K562 (cell line): ENCODE measurements around the gene ABCB6. TPM values are rescaled to one million over a fixed set of nuclear protein-coding genes. Genes with fewer than 3 reads are reported as not detected.

Experiments
- ATAC-seq: fragments of 200-7000 bp; cut with Tn5 transposase; 3 replicates; pipeline ENCODE4 v1.9.1; 2020; ENCODE audit warnings: moderate library complexity
- BruUV-seq: library from RNA; stranded (reverse); fragments of 400-500 nt; replicated peaks from 2 replicates; lab custom pipeline; 2021; lab: Mats Ljungman, UMichigan
- CTCF ChIA-PET: fragments of 300-600 bp; formaldehyde crosslinking; extraction: SDS; loops from one replicate; lab custom pipeline; 2021; ENCODE audit warnings: low intra/inter-chr PET ratio; lab: Yijun Ruan, JAX
- POLR2A ChIA-PET: fragments of 300-600, 350-650 bp; sonication (Branson Sonifier 250); formaldehyde crosslinking; extraction: SDS; loops from one replicate; lab custom pipeline; 2021; ENCODE audit warnings: antibody characterized with exemption, inconsistent platforms; lab: Yijun Ruan, JAX
- DNase-seq, 4 experiments: peaks; one replicate each; pipeline versions ENCODE4 v3.0.0 to v3.0.0-alpha.2; 2011 to 2018; ENCODE audit warnings: low spot score in 3 of 4, mixed read lengths in 3 of 4; ENCODE audit errors: extremely low read depth in 1 of 4
- FAIRE-seq: peaks from 2 replicates; lab custom pipeline; 2011; peaks lifted over from hg19 to GRCh38; lab: Jason Lieb, UNC
- H2AFZ ChIP-seq: 2 replicates; pipeline ENCODE4 v1.6.0; 2011; ENCODE audit warnings: low read depth, low read length, control low read depth, inconsistent platforms
- H3K27ac ChIP-seq: fragments of 200-600 bp; 3 replicates; pipeline ENCODE4 v1.8.0; 2011; ENCODE audit warnings: low read depth, mild to moderate bottlenecking, control low read depth, inconsistent platforms, low read length, moderate library complexity, mixed read lengths; ENCODE audit errors: extremely low read depth
- H3K27me3 ChIP-seq, 2 experiments: fragments of 300-600 bp in 1 of 2; 2 replicates in 1 of 2; 3 replicates in 1 of 2; pipeline versions ENCODE4 v1.6.0 to v1.8.0; 2011; ENCODE audit warnings: inconsistent platforms in 2 of 2, low read length in 2 of 2, mild to moderate bottlenecking in 1 of 2, mixed read lengths in 1 of 2, moderate library complexity in 1 of 2; ENCODE audit not compliant: control insufficient read depth in 2 of 2, insufficient read depth in 2 of 2
- H3K36me3 ChIP-seq: fragments of 300-600 bp; 3 replicates; pipeline ENCODE4 v1.8.0; 2011; ENCODE audit warnings: mild to moderate bottlenecking, low read length, inconsistent platforms; ENCODE audit not compliant: control insufficient read depth, insufficient read depth
- H3K4me1 ChIP-seq, 2 experiments: fragments of 200-600 bp in 1 of 2; replicated peaks in 1 of 2; 2 replicates in 1 of 2; 3 replicates in 1 of 2; pipeline versions ENCODE4 v1.5.1 to v1.8.0; 2011; ENCODE audit warnings: inconsistent platforms in 2 of 2, low read length in 2 of 2, mild to moderate bottlenecking in 1 of 2, mixed read lengths in 1 of 2, moderate library complexity in 1 of 2; ENCODE audit not compliant: control insufficient read depth in 2 of 2, insufficient read depth in 2 of 2
- H3K4me2 ChIP-seq: 2 replicates; pipeline ENCODE4 v1.6.1; 2011; ENCODE audit warnings: low read length, control low read depth, inconsistent platforms, mixed read lengths; ENCODE audit not compliant: insufficient read depth
- H3K4me3 ChIP-seq: fragments of 200-600 bp; sonication (generic), shearing (Covaris generic); 2 replicates; pipeline ENCODE4 v1.5.1; 2016; ENCODE audit warnings: control low read depth, inconsistent platforms
- H3K79me2 ChIP-seq: fragments of 200-600 bp; 3 replicates; pipeline ENCODE4 v1.8.0; 2011; ENCODE audit warnings: low read length, inconsistent platforms; ENCODE audit not compliant: control insufficient read depth, insufficient read depth
- H3K9ac ChIP-seq, 2 experiments: 2 replicates each; pipeline versions ENCODE4 v1.6.0 to v1.6.1; 2011; ENCODE audit warnings: low read depth in 2 of 2, low read length in 2 of 2, control low read depth in 1 of 2, inconsistent platforms in 1 of 2, mild to moderate bottlenecking in 1 of 2, mixed read lengths in 1 of 2; ENCODE audit not compliant: insufficient read depth in 1 of 2
- H3K9me1 ChIP-seq: one replicate; pipeline ENCODE4 v1.6.0; 2011; ENCODE audit warnings: inconsistent platforms, mild to moderate bottlenecking, low read length, moderate library complexity; ENCODE audit not compliant: control insufficient read depth, insufficient read depth
- H3K9me3 ChIP-seq: replicated peaks from 2 replicates; pipeline ENCODE4 v1.5.1; 2011; ENCODE audit warnings: low read depth, low read length, inconsistent platforms; ENCODE audit not compliant: control insufficient read depth, insufficient read depth
- H4K20me1 ChIP-seq: replicated peaks from 2 replicates; pipeline ENCODE4 v1.6.1; 2011; ENCODE audit warnings: low read length, inconsistent platforms, mixed read lengths; ENCODE audit not compliant: control insufficient read depth, insufficient read depth
- CBX8 ChIP-seq: fragments of 200-600 bp; sonication (generic); IDR thresholded peaks from 2 replicates; pipeline ENCODE4 v1.6.1; 2012; ENCODE audit warnings: borderline replicate concordance, mixed run types, low read depth, mild to moderate bottlenecking, moderate library complexity, mixed read lengths, low read length, control low read depth, inconsistent platforms; ENCODE audit not compliant: poor library complexity, severe bottlenecking; ENCODE audit errors: extremely low read depth
- EHMT2 ChIP-seq: fragments of 450-650 bp; IDR thresholded peaks from 2 replicates; pipeline ENCODE4 v1.6.1; 2018; ENCODE audit warnings: antibody characterized with exemption
- HNRNPLL ChIP-seq: fragments of 200-400 bp; formaldehyde crosslinking; IDR thresholded peaks from 2 replicates; pipeline ENCODE4 v1.6.1; 2017; ENCODE audit warnings: low read length, low read depth, mild to moderate bottlenecking; ENCODE audit not compliant: poor library complexity, severe bottlenecking
- HOXB6 ChIP-seq: fragments of 250-450 bp; sonication (Bioruptor Pico); IDR thresholded peaks from 2 replicates; pipeline ENCODE4 v1.5.1; 2022; ENCODE audit warnings: mild to moderate bottlenecking, borderline replicate concordance
- KLF13 ChIP-seq: fragments of 450-650 bp; IDR thresholded peaks from 2 replicates; pipeline ENCODE4 v1.6.1; 2016; ENCODE audit warnings: missing genetic modification characterization, low read depth, mild to moderate bottlenecking, missing compliant biosample characterization, moderate library complexity, borderline replicate concordance
- POLR2AphosphoS5 ChIP-seq: IDR thresholded peaks from 2 replicates; pipeline ENCODE4 v1.6.1; 2011; ENCODE audit warnings: mild to moderate bottlenecking, low read depth, low read length, moderate library complexity; ENCODE audit not compliant: control insufficient read depth, insufficient read depth
- SMARCC2 ChIP-seq: fragments of 450-650 bp; IDR thresholded peaks from 2 replicates; pipeline ENCODE4 v1.6.1; 2017; ENCODE audit warnings: antibody characterized with exemption, moderate library complexity, mild to moderate bottlenecking, low read depth
- SRF ChIP-seq, 2 experiments: fragments of 250-450, 450-650 bp in 1 of 2; sonication (Bioruptor Pico) in 1 of 2; sonication (generic) in 1 of 2; formaldehyde crosslinking; IDR thresholded peaks; 2 replicates each; pipeline versions ENCODE4 v1.5.0 to v1.5.1; 2020 to 2022; ENCODE audit warnings: mild to moderate bottlenecking in 1 of 2, missing genetic modification reagents in 1 of 2
- SRSF3 ChIP-seq: fragments of 200-400 bp; formaldehyde crosslinking; IDR thresholded peaks from 2 replicates; pipeline ENCODE4 v1.6.1; 2016; ENCODE audit warnings: mild to moderate bottlenecking, low read length, moderate library complexity; ENCODE audit not compliant: insufficient read depth
- XRCC3 ChIP-seq: fragments of 450-650 bp; IDR thresholded peaks from 2 replicates; pipeline ENCODE4 v1.6.1; 2017; ENCODE audit warnings: mild to moderate bottlenecking, moderate library complexity
- ZNF174 ChIP-seq: fragments of 250-450 bp; sonication (Bioruptor Pico); IDR thresholded peaks from 2 replicates; pipeline ENCODE4 v1.4.0; 2020; ENCODE audit warnings: mild to moderate bottlenecking
- ZNF224 ChIP-seq: sonication (generic); formaldehyde crosslinking; IDR thresholded peaks from 2 replicates; pipeline ENCODE4 v1.8.0; 2022; ENCODE audit warnings: mild to moderate bottlenecking, missing genetic modification reagents
- ZNF431 ChIP-seq: sonication (generic); formaldehyde crosslinking; IDR thresholded peaks from 2 replicates; pipeline ENCODE4 v1.8.0; 2022; ENCODE audit warnings: mild to moderate bottlenecking, missing genetic modification reagents
- WGBS: fragments of 100-300 bp; shearing (Covaris generic); methylation state at CpG from one replicate; pipeline ENCODE4 v1.1.6; 2016; ENCODE audit warnings: low coverage, mixed read lengths; ENCODE audit not compliant: insufficient coverage; ENCODE audit errors: missing lambda C conversion rate; 5-methylcytosine and 5-hydroxymethylcytosine counted together
- in situ Hi-C: fragments of 300-500 bp; cut with MboI; formaldehyde crosslinking; loops from 4 replicates; pipeline ENCODE4 v1.15.0; 2018; ENCODE audit warnings: inconsistent platforms, mixed read lengths
- intact Hi-C: fragments of 100-400 bp; cut with micrococcal nuclease; formaldehyde crosslinking; loops from 2 replicates; pipeline ENCODE4 v1.14.2; 2022
- polyA plus RNA-seq, 8 experiments: library from polyadenylated mRNA; depleted of rRNA in 4 of 8; stranded (reverse) in 5 of 8; unstranded in 3 of 8; fragments of >200 nt; fragmentation: Nextera tagmentation in 2 of 8; fragmentation: Illumina TruSeq in 1 of 8; extraction: Ambion mirVana in 2 of 8; extraction: Trizol in 1 of 8; gene quantifications; 2 replicates each; pipeline versions ENCODE4 v1.2.1 to v1.2.3, GENCODE V29; 2011 to 2014; ENCODE audit warnings: inconsistent platforms in 1 of 8, missing spikeins in 1 of 8
- total RNA-seq, 7 experiments: library from RNA; depleted of rRNA in 6 of 7; stranded (reverse); fragments of >200 nt in 6 of 7; fragmentation: Illumina TruSeq in 2 of 7; extraction: Trizol in 2 of 7; gene quantifications; 2 replicates each; pipeline versions ENCODE4 v1.2.1 to v1.2.3, GENCODE V29; 2011 to 2021; ENCODE audit warnings: low replicate concordance in 1 of 7
- TF ChIP-seq, protein P1 (sequence below): fragments of 250-450 bp; sonication (Bioruptor Pico); IDR thresholded peaks from 2 replicates; pipeline ENCODE4 v1.5.0; 2021

Gene ABCB6
- total and polyA plus RNA-seq, 9 of the 15 experiments (the other 6 are each of a cell fraction or from before 2014, with no cell fraction given), result 3.7 to 29.8 (median 16.8) TPM

- TF ChIP-seq, protein P1, sequence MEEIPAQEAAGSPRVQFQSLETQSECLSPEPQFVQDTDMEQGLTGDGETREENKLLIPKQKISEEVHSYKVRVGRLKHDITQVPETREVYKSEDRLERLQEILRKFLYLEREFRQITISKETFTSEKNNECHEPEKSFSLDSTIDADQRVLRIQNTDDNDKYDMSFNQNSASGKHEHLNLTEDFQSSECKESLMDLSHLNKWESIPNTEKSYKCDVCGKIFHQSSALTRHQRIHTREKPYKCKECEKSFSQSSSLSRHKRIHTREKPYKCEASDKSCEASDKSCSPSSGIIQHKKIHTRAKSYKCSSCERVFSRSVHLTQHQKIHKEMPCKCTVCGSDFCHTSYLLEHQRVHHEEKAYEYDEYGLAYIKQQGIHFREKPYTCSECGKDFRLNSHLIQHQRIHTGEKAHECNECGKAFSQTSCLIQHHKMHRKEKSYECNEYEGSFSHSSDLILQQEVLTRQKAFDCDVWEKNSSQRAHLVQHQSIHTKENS, result no peak
- TF ChIP-seq SRSF3 (no peak), KLF13 (tag) (no peak), SRF (CRISPR knock-in tag; IDR thresholded peaks at IDR 0.05) (0 out of 4 replicates have a peak, but pooled peaks of 1 of the 2 experiments have one; percentile 23), ZNF174 (CRISPR knock-in tag) (no peak), POLR2AphosphoS5 (0 out of 2 replicates have a peak, but pooled peaks have one; percentile 26)
Measured at GRCh38 chr2:219171231-219171651, 47.5 kb downstream of the ABCB6 start (continued).

GRCh38 chr2:219169930-219170654 lies 48.7 kb downstream of the ABCB6 start, which contains the start of gene SLC23A3:
Gene SLC23A3, minus strand, starts transcription at chr2:219170029. Its CDS starts 45 bp downstream, at chr2:219169984.
- POLR2A ChIA-PET, result interaction anchor here (0.6 kb wide), 3 partner anchors 13 to 102 kb away, joined by 3 read pairs; no protein-coding TSS in a partner anchor
- no peaks in the 10 kb centered on the region for H3K9me1 ChIP-seq
- DNase-seq, result no peak
- H3K79me2 ChIP-seq, result no peaks in the 10 kb centered on the region
- H3K27me3 ChIP-seq, result no peaks in the 10 kb centered on the region
- no peak for FAIRE-seq
- no peak within 1 kb of the TSS for H3K4me3 ChIP-seq
- H3K9me3 ChIP-seq, result no peaks in the 10 kb centered on the region
- H4K20me1 ChIP-seq, result no peaks in the 10 kb centered on the region
- ATAC-seq, result no peak
- H2AFZ ChIP-seq, result no peak within 1 kb of the TSS
- CTCF ChIA-PET, result interaction anchor here (0.9 kb wide), 1 partner anchor 124 kb away, joined by 3 read pairs; no protein-coding TSS in a partner anchor
- peaks cover 4% of the 10 kb centered on the region in 2 experiments; a peak in 3 of 5 replicates for H3K4me1 ChIP-seq
- 59% methylated on average over 8 of the region's 10 CpGs for WGBS
- H3K9ac ChIP-seq, result peak within 1 kb of the TSS in 1 of 2 experiments; percentile 4; a peak in 1 of 4 replicates
- peaks cover 28% of the 10 kb centered on the region; the same call in 2 of the 3 replicates for H3K36me3 ChIP-seq
- in situ Hi-C loops, result loop anchor here (5.0 kb wide), 2 partner anchors 37 to 122 kb away; partner anchors contain the start of gene ZFAND2B
- BruUV-seq, result no TSS peak
- H3K4me2 ChIP-seq, result no peak within 1 kb of the TSS
- intact Hi-C loops, result no loop called here
- no peak within 1 kb of the TSS for H3K27ac ChIP-seq
- no peak for TF ChIP-seq CBX8
- no peak for TF ChIP-seq ZNF224 (CRISPR knock-in tag)
- no peak for TF ChIP-seq XRCC3
- TF ChIP-seq SRSF3, result no peak
- no peak for TF ChIP-seq ZNF431 (CRISPR knock-in tag)
- no peak for TF ChIP-seq EHMT2
- no peak for TF ChIP-seq SMARCC2
- no peak for TF ChIP-seq HOXB6 (CRISPR knock-in tag)
- no peak for TF ChIP-seq HNRNPLL
